ENCODE results near the gene FSD1.

FSD1 gene

GRCh38 chr19:4320419-4320818, 16.0 kb downstream of the FSD1 start:
- no peak for DNase-seq

- no peak for DNase-seq
Observed at GRCh38 chr19:4322942-4323665, 18.7 kb downstream of the FSD1 start.

GRCh38 chr19:4323692-4324091, 19.3 kb downstream of the FSD1 start:
- DNase-seq = no peak

GRCh38 chr19:4324228-4324627, 19.8 kb downstream of the FSD1 start:
- no peak for DNase-seq

- DNase-seq = no peak
Observed at GRCh38 chr19:4326215-4326836, 21.9 kb downstream of the FSD1 start.

- peak; percentile 19 for DNase-seq
Observed at GRCh38 chr19:4326837-4327251, 22.4 kb downstream of the FSD1 start.

- peak; percentile 60 for DNase-seq
Observed at GRCh38 chr19:4327252-4327876, 23.0 kb downstream of the FSD1 start.

- DNase-seq = no peak
Observed at GRCh38 chr19:4327877-4328242, 23.5 kb downstream of the FSD1 start.

- DNase-seq = peak; percentile 93
Observed at GRCh38 chr19:4328243-4328990, 24.0 kb downstream of the FSD1 start.

- peak; percentile 23 for DNase-seq
Observed at GRCh38 chr19:4328991-4329681, 24.7 kb downstream of the FSD1 start.

- DNase-seq = no peak
Observed at GRCh38 chr19:4329858-4330257, 25.5 kb downstream of the FSD1 start.

GRCh38 chr19:4334929-4335570, 30.7 kb downstream of the FSD1 start:
- no peak for DNase-seq

GRCh38 chr19:4337906-4338440, 33.6 kb downstream of the FSD1 start:
- DNase-seq = no peak

- peak; percentile 6 for DNase-seq
Observed at GRCh38 chr19:4338441-4339355, 34.3 kb downstream of the FSD1 start, which contains the start of gene STAP2. Gene STAP2, minus strand, starts transcription at chr19:4338827. Its CDS starts 74 bp downstream, at chr19:4338753.

- no peak for DNase-seq
Observed at GRCh38 chr19:4342314-4342614, 37.9 kb downstream of the FSD1 start.

- DNase-seq = peak; percentile 88
Observed at GRCh38 chr19:4342615-4343369, 38.4 kb downstream of the FSD1 start.

- peak; percentile 88 for DNase-seq
Observed at GRCh38 chr19:4343370-4344307, 39.2 kb downstream of the FSD1 start, which contains the start of gene MPND. Gene MPND, plus strand, starts transcription at chr19:4343562. Its CDS starts 32 bp downstream, at chr19:4343594.

- no peak for DNase-seq
Observed at GRCh38 chr19:4345342-4346019, 41.1 kb downstream of the FSD1 start.

Measured in effector CD8-positive, alpha-beta T cell (primary cell).